ENCODE data around the gene SLC25A17.
"Not testable (repeated sequence)": the region's sequence is repeated elsewhere in the genome, so short reads cannot be mapped to it uniquely, and the experiment has no call there.

SLC25A17 gene

GRCh38 chr22:40834619-40835018 is 15.5 kb upstream of the SLC25A17 start:
- DNase-seq (ENCODE audit: insufficient read length, low spot score) = no peak
- no peak for FAIRE-seq

GRCh38 chr22:40829131-40829530 is 10.0 kb upstream of the SLC25A17 start:
- no peak for FAIRE-seq

More at GRCh38 chr22:40834619-40835018, 15.5 kb upstream of the SLC25A17 start:
- TF ChIP-seq, protein P1, sequence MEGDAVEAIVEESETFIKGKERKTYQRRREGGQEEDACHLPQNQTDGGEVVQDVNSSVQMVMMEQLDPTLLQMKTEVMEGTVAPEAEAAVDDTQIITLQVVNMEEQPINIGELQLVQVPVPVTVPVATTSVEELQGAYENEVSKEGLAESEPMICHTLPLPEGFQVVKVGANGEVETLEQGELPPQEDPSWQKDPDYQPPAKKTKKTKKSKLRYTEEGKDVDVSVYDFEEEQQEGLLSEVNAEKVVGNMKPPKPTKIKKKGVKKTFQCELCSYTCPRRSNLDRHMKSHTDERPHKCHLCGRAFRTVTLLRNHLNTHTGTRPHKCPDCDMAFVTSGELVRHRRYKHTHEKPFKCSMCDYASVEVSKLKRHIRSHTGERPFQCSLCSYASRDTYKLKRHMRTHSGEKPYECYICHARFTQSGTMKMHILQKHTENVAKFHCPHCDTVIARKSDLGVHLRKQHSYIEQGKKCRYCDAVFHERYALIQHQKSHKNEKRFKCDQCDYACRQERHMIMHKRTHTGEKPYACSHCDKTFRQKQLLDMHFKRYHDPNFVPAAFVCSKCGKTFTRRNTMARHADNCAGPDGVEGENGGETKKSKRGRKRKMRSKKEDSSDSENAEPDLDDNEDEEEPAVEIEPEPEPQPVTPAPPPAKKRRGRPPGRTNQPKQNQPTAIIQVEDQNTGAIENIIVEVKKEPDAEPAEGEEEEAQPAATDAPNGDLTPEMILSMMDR (IDR thresholded peaks at IDR 0.05; ENCODE audit: insufficient read depth, missing control alignments) = no peak

GRCh38 chr22:40826984-40827741 is 8.0 kb upstream of the SLC25A17 start:
- FAIRE-seq (no peak), DNase-seq (ENCODE audit: insufficient read length, low spot score) (no peak)
- TF ChIP-seq, protein P1 (IDR thresholded peaks at IDR 0.05; ENCODE audit: insufficient read depth, missing control alignments) = no peak

More at GRCh38 chr22:40829131-40829530, 10.0 kb upstream of the SLC25A17 start:
- DNase-seq (ENCODE audit: insufficient read length, low spot score) = no peak
- TF ChIP-seq, protein P1 (IDR thresholded peaks at IDR 0.05; ENCODE audit: insufficient read depth, missing control alignments) = no peak

GRCh38 chr22:40826292-40826691 is 7.1 kb upstream of the SLC25A17 start:
- not testable (repeated sequence) for DNase-seq (ENCODE audit: insufficient read length, low spot score); FAIRE-seq

DNA sequence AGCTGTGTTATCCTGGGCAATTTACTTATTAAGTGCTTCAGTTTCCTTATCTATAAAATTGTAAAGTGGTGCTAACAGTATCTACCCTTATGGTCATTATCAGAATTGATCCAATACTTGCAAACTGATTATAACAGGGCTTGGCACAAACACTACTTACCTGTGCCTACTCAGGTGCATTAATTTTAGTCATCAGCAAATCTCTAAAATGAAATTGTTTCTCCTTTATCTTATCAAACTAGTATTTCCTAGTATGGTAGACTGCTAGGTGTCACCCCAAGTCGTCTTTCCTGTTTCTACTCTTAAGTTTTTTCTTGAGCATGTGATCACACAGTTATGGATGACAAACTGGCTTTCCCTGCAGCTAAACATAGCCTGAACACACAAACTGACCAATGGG is 4.3 kb upstream of the SLC25A17 start:
- TF ChIP-seq, protein P1 (IDR thresholded peaks at IDR 0.05; ENCODE audit: insufficient read depth, missing control alignments) = no peak
- DNase-seq (ENCODE audit: insufficient read length, low spot score) (no peak), FAIRE-seq (no peak)

DNA sequence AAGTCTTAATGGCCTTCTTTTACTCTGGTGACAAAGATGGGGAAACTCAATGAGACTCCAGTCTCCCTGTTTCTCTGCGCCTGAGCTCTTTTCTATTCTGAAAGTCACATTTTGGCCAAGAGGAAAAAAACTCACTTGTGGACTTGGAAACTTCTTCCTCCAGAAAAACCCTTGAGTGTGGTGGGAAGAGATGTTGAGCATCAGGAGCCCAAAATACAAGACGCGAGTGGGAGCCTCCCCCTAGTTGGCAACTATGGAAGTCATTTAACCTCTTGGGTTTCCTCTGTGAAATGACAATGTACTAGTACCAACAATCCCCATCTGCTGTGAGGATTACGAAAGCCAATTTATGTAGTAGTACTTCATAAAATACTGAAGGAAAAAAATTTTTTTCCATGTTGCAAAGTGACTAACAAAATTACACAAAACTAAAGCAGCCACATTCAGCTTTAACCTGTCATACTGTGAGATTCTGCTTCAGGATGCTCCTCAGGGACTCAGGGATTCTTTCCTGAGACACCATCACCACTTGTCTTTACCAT is 524 bp upstream of the SLC25A17 start:
- TF ChIP-seq, protein P1 (IDR thresholded peaks at IDR 0.05; ENCODE audit: insufficient read depth, missing control alignments) = no peak
- no peak for DNase-seq (ENCODE audit: insufficient read length, low spot score)
- no peak for FAIRE-seq

DNA sequence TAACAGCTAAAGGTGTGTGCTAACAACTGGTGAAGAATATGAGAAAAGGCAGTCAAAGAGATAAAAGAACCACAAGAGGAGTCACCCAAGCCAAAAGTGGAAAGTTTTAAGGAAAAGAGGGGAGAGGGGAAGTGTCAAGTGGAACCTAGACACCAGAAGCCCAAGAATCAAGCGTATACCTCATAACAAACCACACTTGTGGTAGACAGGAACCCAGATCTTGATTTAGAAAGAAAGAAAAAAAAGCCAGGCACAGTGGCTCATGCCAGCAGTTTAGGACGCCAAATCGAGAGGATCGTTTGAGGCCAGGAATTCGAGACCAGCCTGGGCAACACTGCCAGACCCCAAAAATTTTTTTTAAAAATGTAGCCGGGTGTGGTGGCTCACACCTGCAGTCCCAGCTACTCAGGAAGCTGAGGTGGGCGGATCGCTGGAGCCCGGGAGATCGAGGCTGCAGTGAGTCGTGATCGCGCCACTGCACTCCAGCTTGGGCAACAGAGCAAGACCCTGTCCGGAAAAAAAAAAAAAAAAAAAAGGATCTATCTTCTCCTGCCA is 877 bp downstream of the SLC25A17 start:
- DNase-seq (ENCODE audit: insufficient read length, low spot score) = no peak
- no peak for FAIRE-seq
- TF ChIP-seq, protein P1 (IDR thresholded peaks at IDR 0.05; ENCODE audit: insufficient read depth, missing control alignments) = no peak
